ENCODE results near the gene PRPF6. TPM values are rescaled to one million over a fixed set of nuclear protein-coding genes. Genes with fewer than 3 reads are reported as not detected.
A peak's percentile ranks its signal among the peaks of the same experiment; 100 is the strongest.

Gene PRPF6
- total and polyA plus RNA-seq, 2 of the 13 experiments (the other 11 are each of a cell fraction or from before 2014, with no cell fraction given) = 63.7 to 101 TPM

GRCh38 chr20:63979229-63979556 lies 1.7 kb upstream of the PRPF6 start:
- H3K4me3 ChIP-seq (replicated peaks in 1 of 3; ENCODE audit: insufficient read depth in 1 of 3, low read depth in 2 of 3, low read length in 3 of 3) = peak overlapping the region; percentile 82 to 99 (median 95)
- in situ Hi-C loops (cut with HindIII; ENCODE audit: extremely low pct_ligation_motif_present, low pct_unique_long_range_greater_than_20kb) (loop anchor here (5.0 kb wide), 1 partner anchor 78 kb away; no protein-coding TSS in a partner anchor), intact Hi-C loops (cut with micrococcal nuclease; ENCODE audit: unreplicated experiment) (no loop called here)
- peaks cover 42% of the 10 kb centered on the region for H3K4me1 ChIP-seq (ENCODE audit: insufficient read depth, low read length)
- 2% methylated on average over 33 of the region's 47 CpGs for WGBS (ENCODE audit: low lambda C conversion rate)
- POLR2A ChIA-PET = interaction anchor here (0.8 to 4.7 kb wide), 19 partner anchors 11 to 441 kb away, joined by 3 to 75 read pairs (median 15); partner anchors contain the start of genes ARFRP1, C20orf204, GMEB2 and LIME1
- H3K27ac ChIP-seq (ENCODE audit: extremely low read length, insufficient read depth, low read length) = peak overlapping the region; percentile 62
- BruUV-seq (replicated peaks) = no TSS peak
- CTCF ChIA-PET (ENCODE audit: low intra/inter-chr PET ratio, low total read pairs) = interaction anchor here (3.2 kb wide), 1 partner anchor 78 kb away, joined by 33 read pairs; no protein-coding TSS in a partner anchor
- H3K79me2 ChIP-seq (ENCODE audit: insufficient read depth, low read length) = peaks cover 22% of the 10 kb centered on the region
- H3K27me3 ChIP-seq (ENCODE audit: control insufficient read depth in 1 of 2, insufficient read depth in 2 of 2, low read length in 2 of 2) = no peaks in the 10 kb centered on the region; a peak in 1 of 5 replicates
- H3K36me3 ChIP-seq (replicated peaks in 1 of 2; ENCODE audit: control insufficient read depth in 1 of 2, insufficient read depth in 2 of 2, low read length in 2 of 2) = peaks cover 5 to 17% of the 10 kb centered on the region in 2 experiments; a peak in 4 of 5 replicates
- no peak overlapping the region for H2AFZ ChIP-seq (ENCODE audit: low read length)
- H4K20me1 ChIP-seq (ENCODE audit: insufficient read depth, low read length) = peaks cover 3% of the 10 kb centered on the region; the same call in 1 of the 2 replicates
- FAIRE-seq (no peak), ATAC-seq (no peak), DNase-seq (ENCODE audit: low spot score) (no peak)
- peak overlapping the region; percentile 71 for H3K9ac ChIP-seq (ENCODE audit: insufficient read depth, low read depth, low read length)
- H3K9me3 ChIP-seq (ENCODE audit: low read length) = no peaks in the 10 kb centered on the region
- peak overlapping the region; percentile 99 for H3K4me2 ChIP-seq (ENCODE audit: low read depth, low read length)
- 0 out of 2 replicates have a peak, but pooled peaks have one; percentile 14 for TF ChIP-seq KLF9 (CRISPR knock-in tag; IDR thresholded peaks at IDR 0.05; ENCODE audit: low read depth)
- TF ChIP-seq ZNF142 (CRISPR knock-in tag; IDR thresholded peaks at IDR 0.05) = 0 out of 2 replicates have a peak, but pooled peaks have one; percentile 49
- TF ChIP-seq ARID5B (CRISPR knock-in tag; IDR thresholded peaks at IDR 0.05) = no peak
- 0 out of 2 replicates have a peak, but pooled peaks have one; percentile 8 for TF ChIP-seq ZSCAN12 (CRISPR knock-in tag; IDR thresholded peaks at IDR 0.05)
- TF ChIP-seq ZNF589 (CRISPR knock-in tag; conservative IDR thresholded peaks at IDR 0.05) = 0 out of 2 replicates have a peak, but pooled peaks have one; percentile 20
- 0 out of 2 replicates have a peak, but pooled peaks have one; percentile 15 for TF ChIP-seq ZFAT (CRISPR knock-in tag; conservative IDR thresholded peaks at IDR 0.05)
- no peak for TF ChIP-seq FOXA1 (IDR thresholded peaks at IDR 0.05)
- TF ChIP-seq FOXA1 (CRISPR knock-in tag; IDR thresholded peaks at IDR 0.05) = no peak
- TF ChIP-seq REL (CRISPR knock-in tag; conservative IDR thresholded peaks at IDR 0.05) = 0 out of 2 replicates have a peak, but pooled peaks have one; percentile 45
- 0 out of 2 replicates have a peak, but pooled peaks have one; percentile 2 for TF ChIP-seq MAF1 (CRISPR knock-in tag; IDR thresholded peaks at IDR 0.05; ENCODE audit: borderline replicate concordance)
- no peak for TF ChIP-seq HDAC1 (CRISPR knock-in tag; IDR thresholded peaks at IDR 0.05)
- no peak for TF ChIP-seq FOXC1 (CRISPR knock-in tag; IDR thresholded peaks at IDR 0.05; ENCODE audit: borderline replicate concordance)
- 0 out of 2 replicates have a peak, but pooled peaks have one; percentile 23 for TF ChIP-seq CREB3 (CRISPR knock-in tag; IDR thresholded peaks at IDR 0.05)

Measured in HepG2 (cell line).